Measurements from ENCODE around the gene NUP210. TPM values are rescaled to one million over a fixed set of nuclear protein-coding genes. Genes with fewer than 3 reads are reported as not detected.
"Not testable (repeated sequence)": the region's sequence is repeated elsewhere in the genome, so short reads cannot be mapped to it uniquely, and the experiment has no call there.

NUP210 gene
- total and polyA plus RNA-seq, 2 of the 13 experiments (the other 11 are each of a cell fraction or from before 2014, with no cell fraction given) = 31.6 to 35.2 TPM

GRCh38 chr3:13436213-13436612 lies 16.1 kb upstream of the NUP210 start:
- ATAC-seq; H3K27ac ChIP-seq (ENCODE audit: extremely low read length, insufficient read depth, low read length); H2AFZ ChIP-seq (ENCODE audit: low read length); in situ Hi-C loops (cut with HindIII; ENCODE audit: extremely low pct_ligation_motif_present, low pct_unique_long_range_greater_than_20kb); H3K79me2 ChIP-seq (ENCODE audit: insufficient read depth, low read length); H3K9ac ChIP-seq (ENCODE audit: insufficient read depth, low read depth, low read length); POLR2A ChIA-PET; DNase-seq (ENCODE audit: low spot score); FAIRE-seq; H3K4me2 ChIP-seq (ENCODE audit: low read depth, low read length); CTCF ChIA-PET (ENCODE audit: low intra/inter-chr PET ratio, low total read pairs); H4K20me1 ChIP-seq (ENCODE audit: insufficient read depth, low read length); H3K27me3 ChIP-seq (ENCODE audit: control insufficient read depth in 1 of 2, insufficient read depth in 2 of 2, low read length in 2 of 2); intact Hi-C loops (cut with micrococcal nuclease; ENCODE audit: unreplicated experiment); H3K36me3 ChIP-seq (replicated peaks in 1 of 2; ENCODE audit: control insufficient read depth in 1 of 2, insufficient read depth in 2 of 2, low read length in 2 of 2); BruUV-seq (replicated peaks); H3K4me3 ChIP-seq (replicated peaks in 1 of 3; ENCODE audit: insufficient read depth in 1 of 3, low read depth in 2 of 3, low read length in 3 of 3); H3K9me3 ChIP-seq (ENCODE audit: low read length): not testable (repeated sequence)
- TF ChIP-seq ZNF121 (CRISPR knock-in tag; IDR thresholded peaks at IDR 0.05) = peak; percentile 39; the same call in 1 of the 2 replicates
- 39% methylated on average over 4 of the region's 4 CpGs for WGBS (ENCODE audit: low lambda C conversion rate)
- H3K4me1 ChIP-seq (ENCODE audit: insufficient read depth, low read length) = peaks cover 31% of the 10 kb centered on the region

- peak overlapping the region; percentile 18; the same call in 1 of the 2 replicates for H3K4me2 ChIP-seq (ENCODE audit: low read depth, low read length)
- ChIA-PET POLR2A (no interaction called here), CTCF (ENCODE audit: low intra/inter-chr PET ratio, low total read pairs) (no interaction called here)
- FAIRE-seq = no peak
- H3K79me2 ChIP-seq (ENCODE audit: insufficient read depth, low read length) = no peaks in the 10 kb centered on the region
- no peaks in the 10 kb centered on the region for H4K20me1 ChIP-seq (ENCODE audit: insufficient read depth, low read length)
- DNase-seq (ENCODE audit: low spot score) = no peak
- no peak overlapping the region for H3K9ac ChIP-seq (ENCODE audit: insufficient read depth, low read depth, low read length)
- 0 out of 3 replicates have a peak, but pooled peaks have one; percentile 41 for ATAC-seq
- WGBS (ENCODE audit: low lambda C conversion rate) = 71% methylated on average over 5 of the region's 5 CpGs
- H3K4me3 ChIP-seq (replicated peaks in 1 of 3; ENCODE audit: insufficient read depth in 1 of 3, low read depth in 2 of 3, low read length in 3 of 3) = no peak overlapping the region
- no peaks in the 10 kb centered on the region for H3K9me3 ChIP-seq (ENCODE audit: low read length)
- BruUV-seq (replicated peaks) = no TSS peak
- no peak overlapping the region for H3K27ac ChIP-seq (ENCODE audit: extremely low read length, insufficient read depth, low read length)
- no peaks in the 10 kb centered on the region for H3K36me3 ChIP-seq (replicated peaks in 1 of 2; ENCODE audit: control insufficient read depth in 1 of 2, insufficient read depth in 2 of 2, low read length in 2 of 2)
- H2AFZ ChIP-seq (ENCODE audit: low read length) = no peak overlapping the region
- no peaks in the 10 kb centered on the region for H3K27me3 ChIP-seq (ENCODE audit: control insufficient read depth in 1 of 2, insufficient read depth in 2 of 2, low read length in 2 of 2)
- in situ Hi-C loops (cut with HindIII; ENCODE audit: extremely low pct_ligation_motif_present, low pct_unique_long_range_greater_than_20kb) = no loop called here
- intact Hi-C loops (cut with micrococcal nuclease; ENCODE audit: unreplicated experiment) = no loop called here
- peaks cover 53% of the 10 kb centered on the region for H3K4me1 ChIP-seq (ENCODE audit: insufficient read depth, low read length)
- TF ChIP-seq SMYD3 (CRISPR knock-in tag; IDR thresholded peaks at IDR 0.05) = no peak
- no peak for TF ChIP-seq ATF6 (CRISPR knock-in tag; conservative IDR thresholded peaks at IDR 0.05)
- TF ChIP-seq CTCF (CRISPR knock-in tag; IDR thresholded peaks at IDR 0.05) = no peak
- no peak for TF ChIP-seq AHDC1 (CRISPR knock-in tag; IDR thresholded peaks at IDR 0.05; ENCODE audit: borderline replicate concordance)
- TF ChIP-seq ZBTB7A (CRISPR knock-in tag; IDR thresholded peaks at IDR 0.05) = no peak
- TF ChIP-seq ZNF468 (CRISPR knock-in tag; IDR thresholded peaks at IDR 0.05) = no peak
Observed at GRCh38 chr3:13433912-13434311, 13.8 kb upstream of the NUP210 start.

Measured in HepG2 (cell line).